Umbilical cord (tissue), 2 donors: ENCODE data around the gene FKBP6. TPM values are rescaled to one million over a fixed set of nuclear protein-coding genes. Genes with fewer than 3 reads are reported as not detected.
"Not testable (repeated sequence)": the region's sequence is repeated elsewhere in the genome, so short reads cannot be mapped to it uniquely, and the experiment has no call there.

Source experiments
- DNase-seq: peaks from one replicate; pipeline ENCODE4 v3.0.0-alpha.2; 2015; ENCODE audit warnings: low spot score
- total RNA-seq: library from RNA; depleted of rRNA; stranded (reverse); fragments of >200 nt; gene quantifications from one replicate; pipeline ENCODE4 v1.2.3, GENCODE V29; 2014; ENCODE audit warnings: low replicate concordance; ENCODE audit not compliant: insufficient read depth

The FKBP6 gene
- total RNA-seq, 1 donor from 2014 or later, result 0.72 TPM

- peak; percentile 61 for DNase-seq
These were observed 3.7 kb upstream of the FKBP6 start for GRCh38 chr7:73324081-73324845.

GRCh38 chr7:73325424-73325823 is 2.5 kb upstream of the FKBP6 start:
- DNase-seq, result not testable (repeated sequence)

- not testable (repeated sequence) for DNase-seq
These were observed 512 bp upstream of the FKBP6 start for GRCh38 chr7:73327449-73327848.

GRCh38 chr7:73328696-73329095 is 735 bp downstream of the FKBP6 start:
- DNase-seq, result no peak

GRCh38 chr7:73329861-73330581 is 2.1 kb downstream of the FKBP6 start:
- DNase-seq, result peak; percentile 83

GRCh38 chr7:73330772-73331171 is 2.8 kb downstream of the FKBP6 start:
- DNase-seq, result no peak

GRCh38 chr7:73332447-73332846 is 4.5 kb downstream of the FKBP6 start:
- DNase-seq, result no peak

GRCh38 chr7:73338321-73338720 is 10.4 kb downstream of the FKBP6 start:
- no peak for DNase-seq

- no peak for DNase-seq
These were observed 12.6 kb downstream of the FKBP6 start for GRCh38 chr7:73340514-73340913.

- peak; percentile 59 for DNase-seq
These were observed 13.9 kb downstream of the FKBP6 start for GRCh38 chr7:73341877-73342276.

- peak; percentile 77 for DNase-seq
These were observed 14.7 kb downstream of the FKBP6 start for GRCh38 chr7:73342645-73343044.

GRCh38 chr7:73343671-73344380 is 15.9 kb downstream of the FKBP6 start:
- no peak for DNase-seq

GRCh38 chr7:73345538-73345937 is 17.6 kb downstream of the FKBP6 start:
- DNase-seq, result no peak

GRCh38 chr7:73345951-73346350 is 18.0 kb downstream of the FKBP6 start:
- no peak for DNase-seq

GRCh38 chr7:73349763-73350162 is 21.8 kb downstream of the FKBP6 start:
- no peak for DNase-seq

- no peak for DNase-seq
These were observed 22.5 kb downstream of the FKBP6 start for GRCh38 chr7:73350306-73351068.

- DNase-seq, result no peak
These were observed 23.6 kb downstream of the FKBP6 start for GRCh38 chr7:73351447-73352167.

GRCh38 chr7:73352784-73353183 is 24.8 kb downstream of the FKBP6 start:
- DNase-seq, result no peak

GRCh38 chr7:73353243-73353642 is 25.3 kb downstream of the FKBP6 start:
- DNase-seq, result peak; percentile 33

GRCh38 chr7:73354196-73354595 is 26.2 kb downstream of the FKBP6 start:
- DNase-seq, result no peak

GRCh38 chr7:73354821-73355220 is 26.9 kb downstream of the FKBP6 start:
- no peak for DNase-seq
